Measurements from ENCODE around the gene RIOK3.

Gene RIOK3

DNA sequence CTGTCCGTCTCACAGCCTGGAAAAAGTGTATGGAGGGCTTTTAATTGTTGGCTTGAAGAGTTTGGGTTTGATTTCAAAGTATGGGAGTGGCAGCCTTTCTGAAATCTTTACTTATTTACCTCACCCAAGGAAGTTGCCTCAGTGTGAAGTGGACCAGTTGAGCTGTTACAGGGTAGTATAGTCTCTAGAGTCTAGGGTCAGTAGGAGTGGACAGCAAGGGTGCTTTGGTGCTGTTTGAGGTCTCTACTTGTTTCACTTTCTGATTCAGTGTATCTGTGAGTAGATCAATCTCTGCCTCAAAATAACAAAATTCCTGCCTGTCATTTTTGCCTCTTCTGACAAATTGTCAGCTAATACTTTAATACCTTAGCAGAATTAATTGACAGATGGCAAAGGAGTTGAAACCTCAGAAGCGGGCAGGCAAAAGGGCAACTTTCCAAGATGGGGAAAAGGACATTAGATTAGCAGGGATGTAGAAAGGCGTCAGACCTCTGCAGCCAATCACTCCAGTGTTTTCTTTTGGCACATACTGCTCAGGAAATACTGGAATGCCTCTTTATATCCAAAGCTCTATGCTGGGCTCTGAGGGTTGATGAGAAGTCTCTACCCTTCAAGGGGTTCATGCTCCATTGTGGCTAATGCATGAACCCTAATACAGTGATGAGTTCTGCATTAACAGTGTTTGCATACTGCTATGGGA, 5.9 kb downstream of the RIOK3 start:
- TF ChIP-seq, protein P1, sequence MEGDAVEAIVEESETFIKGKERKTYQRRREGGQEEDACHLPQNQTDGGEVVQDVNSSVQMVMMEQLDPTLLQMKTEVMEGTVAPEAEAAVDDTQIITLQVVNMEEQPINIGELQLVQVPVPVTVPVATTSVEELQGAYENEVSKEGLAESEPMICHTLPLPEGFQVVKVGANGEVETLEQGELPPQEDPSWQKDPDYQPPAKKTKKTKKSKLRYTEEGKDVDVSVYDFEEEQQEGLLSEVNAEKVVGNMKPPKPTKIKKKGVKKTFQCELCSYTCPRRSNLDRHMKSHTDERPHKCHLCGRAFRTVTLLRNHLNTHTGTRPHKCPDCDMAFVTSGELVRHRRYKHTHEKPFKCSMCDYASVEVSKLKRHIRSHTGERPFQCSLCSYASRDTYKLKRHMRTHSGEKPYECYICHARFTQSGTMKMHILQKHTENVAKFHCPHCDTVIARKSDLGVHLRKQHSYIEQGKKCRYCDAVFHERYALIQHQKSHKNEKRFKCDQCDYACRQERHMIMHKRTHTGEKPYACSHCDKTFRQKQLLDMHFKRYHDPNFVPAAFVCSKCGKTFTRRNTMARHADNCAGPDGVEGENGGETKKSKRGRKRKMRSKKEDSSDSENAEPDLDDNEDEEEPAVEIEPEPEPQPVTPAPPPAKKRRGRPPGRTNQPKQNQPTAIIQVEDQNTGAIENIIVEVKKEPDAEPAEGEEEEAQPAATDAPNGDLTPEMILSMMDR (IDR thresholded peaks at IDR 0.05; ENCODE audit: low read depth, low read length, missing control alignments): no peak
- DNase-seq (ENCODE audit: low read depth): no peak
- in situ Hi-C loops (cut with HindIII; ENCODE audit: low sequenced_read_pairs): no loop called here
- H3K4me3 ChIP-seq (ENCODE audit: low read depth, low read length): no peak overlapping the region

DNA sequence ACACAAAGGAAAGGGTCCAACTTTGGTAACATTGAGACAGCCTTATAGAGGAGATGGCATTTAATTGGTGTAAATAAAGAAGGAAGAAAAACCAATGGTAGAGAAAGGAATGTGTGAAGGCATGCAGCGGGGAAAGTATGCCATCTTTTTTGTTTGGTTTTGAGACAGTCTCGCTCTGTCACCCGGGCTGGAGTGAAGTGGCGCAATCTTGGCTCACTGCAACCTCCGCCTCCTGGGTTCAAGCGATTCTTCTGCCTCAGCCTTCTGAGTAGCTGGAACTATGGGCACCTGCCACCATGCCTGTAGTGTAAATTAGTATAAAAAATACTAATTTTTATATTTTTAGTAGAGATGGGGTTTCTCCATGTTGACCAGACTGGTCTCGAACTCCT, 6.4 kb downstream of the RIOK3 start:
- in situ Hi-C loops (cut with HindIII; ENCODE audit: low sequenced_read_pairs): no loop called here
- TF ChIP-seq, protein P1 (IDR thresholded peaks at IDR 0.05; ENCODE audit: low read depth, low read length, missing control alignments): no peak
- no peak overlapping the region for H3K4me3 ChIP-seq (ENCODE audit: low read depth, low read length)
- DNase-seq (ENCODE audit: low read depth): no peak

DNA sequence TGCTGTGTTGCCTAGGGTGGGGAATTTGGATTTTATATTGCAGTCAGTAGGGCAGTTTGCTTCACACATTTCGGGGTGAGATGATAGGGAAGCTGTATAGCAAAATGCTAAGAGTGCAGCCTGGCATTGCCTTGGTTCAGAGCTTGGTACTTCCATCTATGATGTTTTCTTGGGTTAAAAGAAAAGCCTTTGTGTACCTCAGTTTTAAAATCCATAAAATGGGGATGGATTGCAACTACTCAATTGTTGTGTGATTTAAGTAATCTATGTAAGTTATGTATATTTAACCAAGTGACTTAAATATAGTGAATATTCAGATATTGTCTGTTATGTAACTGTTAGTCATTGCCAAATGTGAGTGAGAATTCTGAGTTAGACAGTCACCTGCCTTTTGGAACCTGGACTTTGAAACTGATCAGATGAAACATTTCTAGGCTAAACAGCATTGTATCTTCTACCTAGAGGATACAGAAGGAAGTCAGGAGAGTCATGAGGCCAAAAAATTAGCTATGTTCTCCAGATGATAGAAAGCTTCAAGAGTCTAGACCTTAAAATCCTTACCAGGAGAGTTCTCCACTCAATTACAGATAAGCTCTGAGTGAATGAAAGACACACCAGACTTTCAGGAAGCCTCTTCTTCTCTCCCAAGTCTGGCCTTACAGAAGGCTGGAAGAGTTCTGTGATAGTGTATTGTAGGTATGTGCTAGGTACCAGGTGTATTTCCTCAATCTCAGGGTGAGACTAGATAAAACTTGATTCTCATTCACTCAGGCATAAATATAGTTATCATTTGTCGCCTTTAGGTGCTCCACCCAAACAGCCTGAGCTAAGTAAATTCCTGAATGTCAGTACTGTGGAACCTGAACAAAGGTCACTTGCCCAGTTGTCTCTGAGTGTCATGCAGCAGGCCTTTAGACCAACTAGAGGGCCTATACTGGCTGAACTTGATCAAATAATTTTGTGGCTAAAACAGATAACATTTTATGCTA, 7.5 kb downstream of the RIOK3 start:
- H3K4me3 ChIP-seq (ENCODE audit: low read depth, low read length): no peak overlapping the region
- DNase-seq (ENCODE audit: low read depth): no peak
- in situ Hi-C loops (cut with HindIII; ENCODE audit: low sequenced_read_pairs): no loop called here
- TF ChIP-seq, protein P1 (IDR thresholded peaks at IDR 0.05; ENCODE audit: low read depth, low read length, missing control alignments): no peak

DNA sequence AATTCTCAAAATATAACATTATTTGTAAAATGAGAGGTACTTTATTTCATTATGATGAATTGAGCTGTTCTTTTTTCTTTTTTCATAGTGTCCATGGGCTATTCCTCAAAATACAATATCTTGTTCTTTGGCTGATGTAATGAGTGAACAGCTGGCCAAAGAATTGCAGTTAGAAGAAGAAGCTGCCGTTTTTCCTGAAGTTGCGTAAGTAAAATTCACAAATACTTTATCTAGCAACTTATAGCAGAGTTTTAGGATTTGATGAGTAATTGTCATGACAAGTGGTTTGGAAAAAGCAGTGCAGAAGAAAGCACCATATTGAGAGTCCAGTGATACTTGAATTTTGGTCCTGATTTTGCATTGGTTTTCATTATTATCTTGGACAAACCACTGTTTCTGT, 9.8 kb downstream of the RIOK3 start:
- TF ChIP-seq, protein P1 (IDR thresholded peaks at IDR 0.05; ENCODE audit: low read depth, low read length, missing control alignments): no peak
- in situ Hi-C loops (cut with HindIII; ENCODE audit: low sequenced_read_pairs): no loop called here
- DNase-seq (ENCODE audit: low read depth): no peak
- H3K4me3 ChIP-seq (ENCODE audit: low read depth, low read length): no peak overlapping the region

DNA sequence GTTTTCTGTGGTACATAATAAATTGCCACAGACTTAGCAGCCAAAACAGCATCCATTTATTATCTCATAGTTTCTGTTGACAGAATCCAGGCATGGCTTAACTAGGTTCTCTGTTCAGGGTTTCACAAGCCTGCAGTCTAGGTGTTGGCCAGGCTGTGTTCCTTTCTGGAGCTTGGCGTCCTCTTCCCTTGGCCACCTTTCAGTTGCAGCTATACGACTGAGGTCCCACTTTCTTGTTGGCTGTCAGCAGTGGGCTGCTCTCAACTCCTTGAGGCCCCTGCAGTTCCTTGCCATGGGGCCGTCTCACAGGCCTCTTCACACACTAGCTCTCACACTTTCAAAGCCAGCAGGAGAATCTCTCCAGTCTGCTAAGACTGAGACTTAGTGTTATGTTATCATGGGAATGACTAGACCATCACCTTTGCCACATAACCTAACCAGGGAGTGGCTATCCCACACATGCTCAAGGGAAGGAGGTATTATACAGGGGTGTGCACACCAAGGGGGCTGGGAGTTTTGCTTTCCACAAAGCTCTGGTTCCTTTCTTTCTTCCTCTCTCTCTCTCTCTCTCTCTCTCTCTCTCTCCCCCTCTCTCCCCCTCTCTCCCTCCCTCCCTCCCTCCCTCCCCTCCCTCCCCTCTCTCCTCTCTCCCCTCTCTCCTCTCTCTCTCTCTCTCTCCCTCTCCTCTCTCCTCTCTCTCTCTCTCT, 15.8 kb downstream of the RIOK3 start:
- TF ChIP-seq, protein P1 (IDR thresholded peaks at IDR 0.05; ENCODE audit: low read depth, low read length, missing control alignments): no peak
- H3K4me3 ChIP-seq (ENCODE audit: low read depth, low read length): no peak overlapping the region
- no peak for DNase-seq (ENCODE audit: low read depth)
- in situ Hi-C loops (cut with HindIII; ENCODE audit: low sequenced_read_pairs): no loop called here
